HG02885 (cell line): ENCODE measurements around the gene TADA2B.

ENCODE experiments used
- ATAC-seq: cut with Tn5 transposase; IDR thresholded peaks from one replicate; pipeline ENCODE4 v1.9.1; 2021; ENCODE audit warnings: mild to moderate bottlenecking; ENCODE audit not compliant: unreplicated experiment, poor library complexity

Gene TADA2B, protein sequence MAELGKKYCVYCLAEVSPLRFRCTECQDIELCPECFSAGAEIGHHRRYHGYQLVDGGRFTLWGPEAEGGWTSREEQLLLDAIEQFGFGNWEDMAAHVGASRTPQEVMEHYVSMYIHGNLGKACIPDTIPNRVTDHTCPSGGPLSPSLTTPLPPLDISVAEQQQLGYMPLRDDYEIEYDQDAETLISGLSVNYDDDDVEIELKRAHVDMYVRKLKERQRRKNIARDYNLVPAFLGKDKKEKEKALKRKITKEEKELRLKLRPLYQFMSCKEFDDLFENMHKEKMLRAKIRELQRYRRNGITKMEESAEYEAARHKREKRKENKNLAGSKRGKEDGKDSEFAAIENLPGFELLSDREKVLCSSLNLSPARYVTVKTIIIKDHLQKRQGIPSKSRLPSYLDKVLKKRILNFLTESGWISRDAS

DNA sequence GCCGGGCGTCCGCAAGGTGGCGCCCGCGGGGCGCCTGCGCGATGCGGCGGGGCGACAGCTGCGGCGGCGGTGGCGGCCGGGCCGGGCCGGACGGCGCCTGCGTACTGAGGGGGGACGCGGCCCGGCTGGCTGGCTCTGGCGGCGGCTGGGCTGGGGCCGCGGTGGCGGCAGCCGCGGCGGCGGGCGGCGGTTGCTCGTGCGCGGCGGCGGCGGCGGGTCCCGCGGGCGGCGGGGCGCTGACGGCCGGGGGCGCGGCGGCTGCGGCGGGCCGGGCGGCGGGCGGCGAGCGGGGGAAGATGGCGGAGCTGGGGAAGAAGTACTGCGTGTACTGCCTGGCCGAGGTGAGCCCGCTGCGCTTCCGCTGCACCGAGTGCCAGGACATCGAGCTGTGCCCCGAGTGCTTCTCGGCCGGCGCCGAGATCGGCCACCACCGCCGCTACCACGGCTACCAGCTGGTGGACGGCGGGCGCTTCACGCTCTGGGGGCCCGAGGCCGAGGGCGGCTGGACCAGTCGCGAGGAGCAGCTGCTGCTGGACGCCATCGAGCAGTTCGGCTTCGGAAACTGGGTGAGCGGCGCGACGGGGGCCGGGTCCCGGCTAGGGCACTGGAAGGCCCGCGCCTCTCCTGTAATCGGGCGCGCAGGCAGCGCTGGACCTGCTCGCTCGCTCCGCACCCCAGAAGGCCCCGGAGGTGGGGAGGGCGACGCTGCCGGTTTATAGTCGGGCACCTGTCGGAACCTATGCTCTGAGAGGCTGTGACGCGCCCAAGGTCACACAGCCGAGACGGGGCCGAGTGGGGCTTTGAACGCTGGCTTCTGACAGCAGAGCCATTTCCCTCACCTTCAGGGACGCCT is at the start of gene TADA2B:
TSS of gene TADA2B (plus strand) at position 89 of the 853 bp plus-strand sequence. CDS start at position 297, 208 bp downstream.
- peak; percentile 28 for ATAC-seq

DNA sequence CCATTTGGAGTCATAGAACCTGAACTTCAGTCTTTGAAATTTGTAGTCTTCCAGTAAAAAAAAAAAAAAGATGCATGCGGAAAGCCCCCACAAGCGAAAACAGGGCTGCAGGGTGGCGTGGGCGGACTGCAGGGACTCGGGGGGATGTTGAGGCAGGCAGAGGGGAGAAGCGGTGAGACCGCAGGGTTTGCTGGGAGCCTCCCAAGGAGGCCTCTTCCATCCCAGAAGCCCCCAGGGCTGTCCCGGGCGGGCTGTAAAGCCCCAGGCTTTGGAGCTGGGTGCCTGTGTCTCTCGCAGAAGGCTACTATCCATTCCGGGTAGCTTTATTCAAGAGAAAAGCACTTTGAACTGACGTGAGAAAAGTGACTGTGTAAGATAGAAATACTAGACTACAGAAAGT is 46.7 kb upstream of the TADA2B start:
- ATAC-seq, result no peak

DNA sequence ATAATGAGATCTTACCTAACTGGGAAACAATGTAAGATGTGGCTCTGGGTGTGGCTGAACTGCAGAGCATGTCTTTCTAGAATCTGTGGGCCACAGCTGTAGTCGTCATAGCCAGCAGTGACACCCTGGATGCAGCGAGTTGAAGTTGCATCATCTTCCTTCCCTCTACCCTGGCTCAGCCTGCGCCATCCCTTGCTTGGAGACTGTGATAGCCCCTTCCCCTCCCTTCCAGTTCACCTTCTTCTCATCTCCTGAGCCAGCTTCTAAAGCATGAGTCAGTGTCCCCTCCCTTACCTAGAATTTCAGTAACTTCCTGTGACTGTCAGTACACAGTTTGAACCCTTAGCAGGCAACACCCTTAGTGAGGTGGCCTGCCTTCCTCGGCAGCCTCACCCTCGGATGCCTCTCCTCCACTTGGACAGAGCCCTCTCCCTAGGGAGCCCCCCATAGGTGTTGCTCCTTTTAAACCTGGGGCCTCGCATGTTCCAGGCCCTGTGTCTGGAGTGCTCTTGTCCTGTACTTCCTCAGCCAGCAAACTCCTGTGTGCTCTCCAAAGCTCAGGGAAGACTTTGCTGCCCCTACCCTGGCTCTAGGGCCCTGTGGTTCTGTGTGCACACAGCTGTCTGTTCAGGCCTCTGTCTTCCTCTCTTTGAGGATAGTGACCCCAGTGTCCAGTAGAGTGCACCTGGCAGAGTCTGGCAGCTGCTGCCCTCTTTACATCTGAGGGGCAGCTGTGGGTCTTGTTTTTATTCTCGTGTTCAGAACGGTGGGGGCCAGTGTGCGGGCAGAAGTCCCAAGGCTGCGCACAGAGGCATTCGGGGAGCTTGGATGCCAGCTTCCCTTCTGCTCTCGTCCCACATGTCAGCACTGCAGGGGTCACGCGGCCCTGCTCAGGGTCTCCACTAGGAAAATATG is 43.7 kb upstream of the TADA2B start:
- ATAC-seq, result no peak

DNA sequence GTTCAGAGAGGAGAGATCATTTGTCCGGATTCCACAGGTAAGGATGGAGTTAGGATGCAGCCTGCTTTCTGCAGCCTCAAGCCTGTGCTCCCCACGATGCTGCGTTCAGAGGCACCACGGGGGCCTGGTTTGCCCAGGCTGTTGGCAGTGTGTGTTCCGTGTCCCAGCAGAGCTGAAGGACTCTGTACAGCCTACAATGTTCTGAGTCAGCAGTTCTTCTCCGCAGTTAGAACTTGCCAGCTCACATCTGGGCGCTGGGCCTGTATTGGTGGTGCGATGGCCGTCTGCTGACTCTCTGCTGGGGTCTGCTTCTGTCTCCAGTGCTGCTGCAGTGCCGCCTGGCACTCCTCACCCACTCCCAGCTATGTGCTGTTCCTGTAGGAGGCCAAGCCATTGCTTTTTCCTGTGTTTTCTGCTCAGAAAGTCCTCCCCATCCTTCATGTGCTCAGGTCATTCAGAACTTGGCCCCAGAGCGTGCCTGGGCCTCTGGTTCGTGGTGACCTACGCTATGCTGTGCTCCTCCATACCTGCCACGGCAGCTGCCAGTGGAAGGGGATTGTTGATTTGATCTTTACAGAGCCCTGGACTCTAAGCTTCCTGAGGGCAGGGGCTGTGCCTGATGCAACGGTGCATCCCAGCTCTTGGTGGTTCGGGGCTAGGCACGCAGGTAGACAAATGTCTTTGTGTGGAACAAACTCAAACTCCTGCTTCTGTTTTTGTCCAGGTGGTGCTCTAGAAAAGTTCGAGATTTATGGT is 42.6 kb upstream of the TADA2B start:
- no peak for ATAC-seq

DNA sequence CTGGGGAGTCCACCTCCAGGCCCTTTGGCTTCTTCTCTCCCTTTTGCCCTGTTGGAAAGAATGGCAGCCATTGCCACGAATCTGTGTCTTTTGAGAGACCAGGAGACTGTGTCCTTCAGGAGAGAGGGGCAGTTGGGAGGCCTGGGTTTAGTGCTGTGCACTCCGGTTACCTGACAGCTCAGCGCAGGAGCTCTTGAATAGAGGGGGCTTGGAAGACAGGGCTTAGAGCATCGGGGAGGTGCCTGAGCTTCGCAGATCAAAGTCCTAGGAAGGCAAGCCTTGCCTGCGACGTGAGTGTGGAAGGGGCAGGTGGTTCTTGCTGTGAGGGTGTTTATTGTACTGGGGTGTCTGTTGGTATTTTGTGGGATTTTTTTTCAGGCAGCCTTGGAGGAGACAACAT is 41.9 kb upstream of the TADA2B start:
- no peak for ATAC-seq

DNA sequence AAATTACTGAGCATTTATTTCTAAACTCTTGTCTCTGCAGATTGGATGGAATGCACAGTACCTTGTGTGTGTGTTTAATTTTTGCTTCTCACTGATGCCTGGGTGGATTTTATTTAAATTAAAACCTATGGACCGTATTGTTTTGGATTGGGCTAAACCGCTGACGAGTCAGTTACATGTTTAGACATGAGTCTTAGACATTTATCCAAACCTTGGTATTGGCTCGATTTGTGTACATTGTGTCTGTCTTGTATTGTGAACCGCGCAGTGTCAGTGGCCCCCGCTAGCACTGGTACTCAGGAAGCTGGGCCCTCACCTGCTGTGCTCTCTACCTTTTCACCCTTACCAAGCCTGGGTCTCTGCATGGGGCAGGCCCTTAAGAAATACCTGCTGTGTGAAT is 40.8 kb upstream of the TADA2B start:
- no peak for ATAC-seq

DNA sequence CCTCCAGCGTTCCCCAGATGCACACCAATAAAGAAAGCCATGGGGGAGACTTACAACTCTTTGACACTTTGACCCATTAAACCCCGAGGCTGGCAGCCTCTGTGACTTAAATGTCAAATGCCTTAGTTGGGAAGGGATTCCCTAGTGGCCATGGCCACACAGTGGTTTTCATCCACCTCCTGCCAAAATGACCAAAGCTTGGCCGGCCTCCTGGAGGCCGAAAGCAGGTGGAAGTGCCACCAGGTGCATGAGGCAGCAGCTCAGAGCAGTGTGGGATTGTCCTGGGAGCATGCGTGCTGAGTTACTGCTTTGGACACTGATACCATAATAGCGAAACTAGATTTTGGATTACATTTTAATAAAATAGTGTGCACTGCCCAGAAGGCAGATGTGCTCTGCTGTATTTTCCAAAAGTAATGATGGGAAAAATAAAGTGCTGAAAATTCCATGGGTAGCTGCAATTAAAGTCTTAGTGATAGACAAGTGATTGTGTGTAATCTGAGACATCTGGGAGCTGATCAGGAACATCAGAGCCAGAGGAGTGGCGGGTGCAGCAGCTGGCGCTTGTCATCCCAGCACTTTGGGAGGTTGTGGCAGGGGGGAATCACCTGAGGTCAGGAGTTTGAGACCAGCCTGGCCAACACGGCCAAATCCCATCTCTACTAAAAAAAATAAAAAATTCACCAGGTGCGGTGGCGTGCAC is 39.8 kb upstream of the TADA2B start:
- ATAC-seq, result no peak

DNA sequence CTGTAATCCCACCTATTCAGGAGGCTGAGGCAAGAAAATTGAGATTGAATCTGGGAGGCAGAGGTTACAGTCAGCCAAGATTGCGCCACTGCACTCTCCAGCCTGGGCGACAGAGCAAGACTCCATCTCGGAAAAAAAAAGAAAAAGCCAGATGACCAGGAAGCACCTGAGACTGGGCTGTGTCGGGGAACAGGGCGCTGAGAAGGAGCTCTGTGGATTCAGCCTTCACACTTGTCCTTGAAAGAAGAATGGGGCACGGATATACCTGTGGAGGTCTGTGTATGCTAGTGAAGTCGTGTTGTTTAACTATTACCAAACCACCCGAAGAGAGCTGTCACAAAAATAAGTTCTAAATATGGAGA is 39.3 kb upstream of the TADA2B start:
- ATAC-seq, result no peak

DNA sequence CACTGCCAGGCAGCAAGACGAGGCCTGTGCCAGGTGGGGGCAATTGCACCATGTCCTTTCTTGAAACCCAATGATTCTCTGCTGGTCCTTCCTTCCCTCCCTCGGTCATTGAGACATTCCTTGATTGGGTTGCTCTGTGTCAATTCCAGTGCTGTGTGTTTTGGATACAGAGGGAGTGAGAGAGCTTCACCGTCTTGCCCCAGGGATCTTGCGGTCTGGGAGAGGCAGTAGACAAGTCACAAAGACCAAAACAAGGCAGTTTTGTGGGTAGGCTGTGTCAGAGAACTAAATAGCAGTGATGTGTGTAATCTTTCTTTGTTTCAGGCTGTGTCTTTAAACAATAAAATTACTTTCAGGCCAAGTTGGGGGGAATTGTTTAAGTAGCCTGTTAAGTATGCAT is 38.8 kb upstream of the TADA2B start:
- no peak for ATAC-seq

DNA sequence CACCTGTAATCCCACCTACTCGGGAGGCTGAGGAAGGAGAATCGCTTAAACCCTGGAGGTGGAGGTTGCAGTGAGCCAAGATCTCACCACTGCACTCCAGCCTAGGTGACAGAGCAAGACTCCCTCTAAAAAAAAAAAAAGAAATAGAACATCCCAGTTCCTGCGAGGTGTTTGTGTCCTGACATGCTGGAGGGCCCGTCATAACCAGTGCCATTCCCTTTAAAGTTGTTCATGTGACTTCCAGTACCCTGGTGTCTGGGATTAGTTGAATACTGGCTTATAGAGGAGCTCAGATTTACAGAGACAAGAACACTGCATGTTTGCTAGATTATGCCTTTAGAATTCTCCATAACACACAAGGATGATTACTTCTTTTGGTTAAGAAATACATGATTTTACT is 37.6 kb upstream of the TADA2B start:
- ATAC-seq, result no peak

DNA sequence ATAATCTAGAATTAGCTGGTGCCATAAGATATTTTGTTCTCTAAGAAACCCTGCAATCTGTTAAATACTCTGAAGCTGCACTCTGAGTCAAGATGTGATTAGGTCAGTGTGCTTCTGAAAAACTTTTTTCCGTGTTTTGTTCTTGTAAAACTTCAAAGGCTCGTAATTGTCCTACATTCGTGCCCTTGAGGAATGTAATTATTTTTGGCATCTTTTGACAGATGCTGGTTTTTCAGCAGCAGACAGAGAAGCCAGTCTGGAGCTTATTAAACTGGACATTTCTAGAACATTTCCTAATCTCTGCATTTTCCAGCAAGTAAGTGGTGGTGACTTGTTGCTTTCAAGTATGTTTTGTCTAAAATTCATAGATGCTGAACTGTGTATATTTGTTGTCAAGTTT is 36.8 kb upstream of the TADA2B start:
- ATAC-seq, result no peak

DNA sequence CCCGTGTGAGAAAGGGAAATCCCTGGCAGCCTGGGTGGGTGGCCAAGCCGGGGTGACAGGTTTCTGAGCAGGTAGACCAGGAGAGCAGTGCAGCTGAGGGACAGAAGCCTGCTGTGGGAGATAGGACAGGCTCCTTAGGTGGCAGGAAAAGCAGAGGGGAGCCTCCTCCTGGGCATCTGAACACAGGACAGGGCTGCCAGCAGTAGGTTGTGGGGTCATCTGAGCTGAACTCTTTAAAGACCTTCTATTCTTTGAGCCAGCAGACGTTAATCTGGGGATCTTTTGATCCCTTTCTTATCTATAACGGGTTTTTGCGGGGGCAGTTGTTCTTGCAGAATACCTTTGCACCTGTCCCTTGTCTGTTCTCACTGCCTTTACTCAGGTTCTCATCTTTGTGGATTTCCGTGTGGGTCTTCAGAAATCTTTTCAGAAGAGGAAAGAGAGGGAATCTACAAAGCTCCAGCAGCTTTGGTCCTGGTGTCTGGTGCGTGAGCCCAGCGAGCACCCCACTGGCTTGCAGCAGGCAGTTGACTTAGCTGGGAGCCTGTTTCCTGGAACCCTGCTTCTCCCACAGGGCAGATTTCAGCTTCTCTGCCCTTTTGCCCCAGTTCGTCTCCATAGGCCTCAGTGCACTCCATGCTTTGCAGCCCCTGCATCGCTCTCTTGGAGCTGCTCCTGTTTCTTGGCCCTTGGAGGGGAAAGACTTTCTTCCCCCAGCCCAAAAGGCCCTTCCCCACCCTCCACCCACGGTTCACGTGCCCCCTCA is 35.8 kb upstream of the TADA2B start:
- no peak for ATAC-seq

DNA sequence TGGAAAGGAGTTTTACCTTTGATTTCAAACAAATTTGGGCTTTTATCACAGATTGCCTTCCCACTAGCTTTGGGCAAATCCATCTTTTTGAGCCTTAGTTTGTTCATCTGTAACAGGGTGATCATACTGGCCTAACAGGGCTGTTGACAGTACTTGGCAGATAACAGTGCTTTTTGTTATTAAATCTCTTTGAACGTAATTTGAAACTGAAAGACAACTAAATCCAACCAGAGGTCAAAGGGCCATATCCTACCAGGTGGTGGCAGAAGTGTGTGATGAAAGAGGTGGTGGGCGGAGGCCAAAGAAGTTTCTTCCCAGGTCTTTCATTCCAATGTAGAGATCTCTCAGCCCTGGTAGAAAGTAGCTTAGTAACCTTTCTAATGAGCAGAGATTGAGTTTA is 35.2 kb upstream of the TADA2B start:
- ATAC-seq, result no peak

DNA sequence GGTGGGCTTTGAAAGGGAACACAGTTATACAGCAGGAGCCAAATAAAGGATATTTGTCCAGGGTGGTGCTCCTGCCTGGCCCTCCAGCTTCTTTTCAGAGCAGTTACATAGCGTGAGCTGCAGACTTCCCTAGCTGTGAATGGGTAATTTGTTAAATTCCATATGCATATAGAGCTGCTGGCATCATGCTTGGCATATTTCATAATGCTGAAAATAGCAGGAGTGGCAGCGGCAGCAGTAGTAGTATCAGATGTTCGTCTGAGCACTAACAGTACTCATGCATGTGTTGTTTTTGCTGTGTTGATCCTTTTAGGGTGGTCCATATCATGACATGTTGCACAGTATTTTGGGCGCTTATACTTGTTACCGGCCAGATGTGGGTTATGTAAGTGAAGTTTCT is 33.6 kb upstream of the TADA2B start:
- no peak for ATAC-seq

DNA sequence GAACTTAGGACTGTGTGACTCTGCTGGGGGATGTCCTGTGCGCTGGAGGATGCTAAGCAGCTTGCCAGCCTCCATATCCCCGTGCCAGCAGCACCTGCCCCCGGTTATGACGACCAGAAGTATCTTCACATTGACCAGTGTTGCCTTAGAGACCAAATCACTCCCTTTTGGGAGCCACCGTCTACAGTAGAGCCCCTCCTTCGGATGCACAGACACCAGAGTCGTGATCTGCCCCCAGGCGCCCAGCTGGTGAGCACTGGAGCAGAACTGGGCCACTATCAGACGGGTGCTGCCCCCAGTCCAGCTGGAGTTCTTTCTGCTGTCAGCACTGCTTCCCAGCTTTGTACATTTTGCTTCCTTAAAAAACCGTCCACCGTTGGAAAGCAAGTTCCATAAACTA is 30.0 kb upstream of the TADA2B start:
- ATAC-seq, result no peak

DNA sequence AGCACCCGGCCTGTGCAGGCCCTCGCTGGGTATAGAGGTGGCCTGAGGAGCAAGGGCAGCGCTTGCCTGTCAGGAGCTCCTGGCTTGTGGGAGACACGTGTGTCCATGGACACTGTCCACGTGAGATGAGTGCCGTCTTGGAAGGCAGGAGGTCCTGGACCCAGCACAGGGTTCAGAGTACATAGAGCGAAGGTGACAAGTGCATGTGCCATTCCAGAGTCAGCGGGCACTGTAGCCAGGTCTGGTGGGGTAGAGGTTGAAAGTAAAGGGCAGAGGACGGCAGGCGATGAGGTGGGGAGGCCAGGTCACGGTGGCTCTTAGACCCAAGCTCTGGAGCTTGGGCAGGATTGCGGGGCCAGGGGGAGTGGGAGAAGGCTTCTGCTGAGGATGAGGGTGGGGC is 28.4 kb upstream of the TADA2B start:
- no peak for ATAC-seq

DNA sequence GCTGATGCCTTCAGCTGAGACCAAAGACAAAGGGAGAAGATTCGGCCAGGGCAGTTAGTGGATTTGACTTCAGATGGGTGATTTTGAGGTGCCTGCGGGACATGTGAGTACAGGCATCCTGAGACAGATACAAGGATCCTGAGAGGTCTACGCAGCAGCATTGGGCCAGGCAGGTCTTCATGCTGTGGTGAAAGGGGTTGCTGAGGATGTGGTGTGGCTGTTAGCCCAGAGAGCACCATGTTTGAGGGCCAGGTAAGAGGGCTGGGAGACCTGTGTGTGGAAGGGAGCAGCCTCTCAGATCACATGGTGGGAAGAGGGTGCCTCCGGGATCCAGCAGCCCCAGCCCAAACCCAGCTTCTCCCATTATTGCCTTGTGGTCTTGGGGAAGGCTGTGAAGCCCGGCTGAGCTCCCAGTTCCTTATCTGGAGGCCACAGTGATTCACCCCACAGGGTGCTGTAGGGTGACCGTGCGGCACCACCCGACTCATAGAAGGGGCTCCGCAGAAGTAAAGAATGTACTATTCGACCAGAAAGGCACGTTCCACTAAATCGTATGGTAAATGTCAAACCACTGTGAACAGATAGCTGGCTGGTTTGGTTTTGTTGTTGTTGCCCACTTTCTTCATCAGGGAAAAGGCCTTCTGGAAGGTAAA is 27.7 kb upstream of the TADA2B start:
- no peak for ATAC-seq

DNA sequence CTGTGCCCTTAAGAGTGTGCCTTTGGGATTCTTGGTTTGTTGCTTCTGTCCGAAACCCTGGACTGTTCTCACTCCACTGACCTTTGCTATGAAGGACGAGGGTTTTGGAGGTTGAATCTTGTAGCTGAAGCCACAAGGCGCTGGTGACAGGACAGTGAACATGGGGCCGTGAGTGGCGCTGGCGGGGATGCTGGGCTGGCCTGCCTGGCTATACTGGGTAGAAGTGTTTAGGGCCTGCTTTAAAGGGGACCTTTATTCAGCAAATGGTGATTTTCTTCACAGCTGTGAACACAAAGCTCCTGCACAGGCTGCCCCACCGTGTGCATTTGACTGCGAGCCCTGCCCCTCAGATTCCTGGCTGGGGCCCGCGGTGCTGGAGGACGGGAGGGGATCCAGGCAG is 27.1 kb upstream of the TADA2B start:
- ATAC-seq, result no peak
